NCI-H2171 (cell line): ENCODE data around the gene GGACT.
A peak's percentile ranks its signal among the peaks of the same experiment; 100 is the strongest.

Source experiments
- DNase-seq: peaks from one replicate; lab custom pipeline; 2025; lab: John Stamatoyannopoulos, UW

GGACT gene

DNA sequence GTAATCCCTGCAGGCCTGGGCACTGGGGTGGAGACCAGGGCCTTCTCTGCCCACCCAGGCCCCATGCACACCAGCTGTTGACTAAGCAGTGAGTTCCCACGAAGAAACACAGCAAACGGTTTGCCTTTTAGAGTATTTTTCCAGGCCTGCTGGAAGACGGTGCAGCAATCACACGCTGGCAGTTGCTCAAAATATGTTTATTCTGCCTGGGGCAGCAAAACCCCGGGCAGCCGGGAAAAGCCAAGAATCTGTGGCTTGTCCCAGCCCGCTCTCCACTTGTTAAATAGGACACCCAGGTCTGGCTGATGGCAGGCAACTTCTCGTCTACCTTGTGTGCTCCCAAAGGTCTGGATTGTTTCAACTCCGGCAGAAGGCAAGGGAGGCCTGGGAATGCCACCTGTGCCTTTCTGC, 40.8 kb downstream of the GGACT start:
- DNase-seq, result peak; percentile 70

DNA sequence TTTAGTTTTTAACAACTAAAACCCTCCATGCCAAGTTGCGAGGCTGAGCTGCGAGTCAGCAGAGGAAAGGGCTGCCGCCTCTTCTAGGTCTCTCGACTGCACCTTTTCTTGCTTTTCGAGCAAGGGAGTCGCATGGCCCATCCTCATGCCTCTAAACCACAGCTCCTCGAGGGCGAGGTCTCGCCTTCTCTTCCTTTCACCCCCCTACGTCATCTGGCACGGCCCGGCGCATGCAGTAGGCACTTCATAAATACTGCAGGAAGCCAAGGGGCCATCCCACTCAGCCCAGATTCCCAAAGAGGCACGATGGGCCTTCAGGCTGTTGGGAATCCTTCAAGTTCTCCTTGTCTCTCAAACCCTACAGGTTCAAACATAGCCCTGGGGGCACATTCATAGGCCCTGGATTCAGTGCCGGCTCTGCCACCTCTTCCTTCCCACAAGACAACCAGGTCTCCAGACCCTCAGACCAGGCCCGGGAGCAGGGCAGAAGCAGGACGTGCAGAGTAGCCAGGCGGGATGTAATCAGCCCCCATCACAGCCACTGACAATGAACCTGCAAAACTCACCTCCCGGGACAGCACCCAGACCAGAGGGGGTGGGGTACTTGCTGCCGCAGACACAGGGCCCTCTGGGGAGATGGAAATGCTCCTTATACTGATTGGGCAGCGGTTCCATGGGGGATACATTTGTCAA, 41.7 kb downstream of the GGACT start:
- DNase-seq, result no peak

DNA sequence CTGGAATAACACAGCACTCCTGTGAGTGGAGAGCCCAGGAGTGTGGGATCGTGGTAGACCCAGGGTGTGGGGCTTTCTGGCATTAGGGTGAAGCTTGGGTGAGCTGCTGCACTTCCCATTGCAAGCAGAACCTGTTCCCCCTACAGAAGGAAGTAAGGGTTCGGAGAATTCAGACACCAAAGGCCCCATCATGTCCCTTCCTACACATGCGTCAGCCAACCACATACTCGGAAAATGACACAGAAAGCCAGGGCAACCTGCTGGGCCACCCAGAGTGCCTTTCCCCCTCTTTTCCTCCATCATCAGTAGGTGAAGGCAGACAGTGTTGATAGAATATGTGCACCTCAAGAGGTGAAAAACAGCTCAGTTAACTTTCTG, 42.9 kb downstream of the GGACT start:
- DNase-seq, result no peak

DNA sequence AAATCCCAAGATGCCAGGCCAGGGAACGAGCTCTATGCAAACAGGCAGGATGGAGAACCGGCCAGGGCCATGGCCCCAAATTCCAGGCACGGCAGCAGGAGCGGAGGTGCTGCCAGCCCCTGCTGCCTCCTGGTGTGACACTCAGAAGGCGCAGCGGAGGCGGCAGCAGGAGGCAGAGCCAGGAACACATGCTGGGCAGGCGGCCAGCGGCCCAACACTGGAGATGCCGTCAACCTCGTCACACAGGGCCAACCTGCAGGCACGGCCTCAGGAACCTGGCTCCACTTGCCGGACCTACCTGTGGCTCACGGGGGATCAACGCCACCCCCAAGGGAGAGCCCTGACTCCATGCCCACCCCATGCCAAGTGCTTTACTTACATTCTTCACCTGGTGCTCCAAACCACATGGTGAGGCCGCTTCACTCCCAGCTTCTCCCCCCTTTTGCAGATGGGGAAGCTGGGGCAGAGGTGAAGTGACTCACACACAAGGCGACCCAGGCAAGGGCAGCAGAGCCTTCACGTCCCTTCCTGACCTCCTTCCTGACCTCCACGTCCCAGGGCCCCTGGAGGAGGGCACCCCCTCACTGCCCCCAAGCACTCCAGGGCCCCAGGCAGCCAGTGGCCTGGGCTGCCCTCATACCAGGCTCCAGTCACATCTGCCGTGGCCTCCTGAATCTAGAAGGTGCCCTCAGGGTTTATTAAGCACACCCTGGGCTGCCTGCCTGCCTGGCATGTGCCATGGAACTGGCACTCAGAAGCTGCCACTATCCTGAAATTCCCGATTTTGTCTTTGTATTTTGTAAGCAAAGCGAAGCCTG, 43.5 kb downstream of the GGACT start:
- DNase-seq, result no peak

DNA sequence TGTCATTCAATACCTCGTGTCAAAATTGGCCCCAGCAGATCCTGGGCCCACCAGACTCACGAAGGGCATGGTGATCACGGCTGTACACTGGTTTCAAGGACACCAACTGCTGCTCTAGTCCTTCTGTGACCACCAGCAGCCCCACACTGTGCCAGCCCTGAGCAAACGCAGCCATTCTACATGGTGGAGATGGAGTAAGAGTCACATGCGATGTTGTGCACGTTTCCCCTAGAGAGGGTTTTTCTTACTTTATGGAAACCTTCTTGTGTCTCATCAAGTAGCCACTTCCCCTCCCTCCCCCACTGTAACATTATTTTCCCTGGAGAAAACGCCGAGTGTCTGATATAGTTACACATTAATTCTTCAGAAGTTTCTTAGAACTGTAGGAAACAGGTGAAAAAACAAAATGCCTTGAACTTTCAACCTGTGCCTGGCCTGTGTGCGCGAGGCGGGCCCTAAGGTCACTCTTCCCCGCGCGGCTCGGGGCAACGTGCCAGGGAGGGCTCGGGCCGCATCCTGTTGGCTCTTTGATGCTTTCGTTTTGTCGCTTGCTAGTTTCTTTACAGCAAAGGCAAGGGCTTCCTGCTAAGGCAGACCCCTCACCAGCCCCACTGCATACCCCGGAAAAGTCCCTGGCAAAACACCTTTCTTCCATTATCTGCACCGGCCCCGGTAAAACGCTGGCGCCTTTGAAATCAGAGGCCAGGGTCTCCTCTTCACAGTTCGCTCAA, 44.6 kb downstream of the GGACT start:
- DNase-seq, result no peak

DNA sequence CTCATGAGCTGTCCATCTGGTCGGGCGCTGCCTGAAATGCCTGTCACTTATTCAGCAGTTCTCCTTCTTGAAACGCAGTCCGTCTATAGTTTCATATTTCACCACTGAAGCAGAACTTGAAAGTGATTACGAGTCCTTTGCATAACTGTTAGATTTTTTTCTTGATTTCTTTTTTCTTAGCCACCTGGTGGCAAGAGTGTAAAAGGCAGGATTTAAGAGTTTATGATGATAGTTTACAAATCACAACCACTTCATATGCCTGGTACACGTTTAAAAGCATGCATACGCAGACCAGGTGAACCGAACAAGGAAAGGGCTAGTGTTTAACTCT, 45.8 kb downstream of the GGACT start:
- peak; percentile 64 for DNase-seq

DNA sequence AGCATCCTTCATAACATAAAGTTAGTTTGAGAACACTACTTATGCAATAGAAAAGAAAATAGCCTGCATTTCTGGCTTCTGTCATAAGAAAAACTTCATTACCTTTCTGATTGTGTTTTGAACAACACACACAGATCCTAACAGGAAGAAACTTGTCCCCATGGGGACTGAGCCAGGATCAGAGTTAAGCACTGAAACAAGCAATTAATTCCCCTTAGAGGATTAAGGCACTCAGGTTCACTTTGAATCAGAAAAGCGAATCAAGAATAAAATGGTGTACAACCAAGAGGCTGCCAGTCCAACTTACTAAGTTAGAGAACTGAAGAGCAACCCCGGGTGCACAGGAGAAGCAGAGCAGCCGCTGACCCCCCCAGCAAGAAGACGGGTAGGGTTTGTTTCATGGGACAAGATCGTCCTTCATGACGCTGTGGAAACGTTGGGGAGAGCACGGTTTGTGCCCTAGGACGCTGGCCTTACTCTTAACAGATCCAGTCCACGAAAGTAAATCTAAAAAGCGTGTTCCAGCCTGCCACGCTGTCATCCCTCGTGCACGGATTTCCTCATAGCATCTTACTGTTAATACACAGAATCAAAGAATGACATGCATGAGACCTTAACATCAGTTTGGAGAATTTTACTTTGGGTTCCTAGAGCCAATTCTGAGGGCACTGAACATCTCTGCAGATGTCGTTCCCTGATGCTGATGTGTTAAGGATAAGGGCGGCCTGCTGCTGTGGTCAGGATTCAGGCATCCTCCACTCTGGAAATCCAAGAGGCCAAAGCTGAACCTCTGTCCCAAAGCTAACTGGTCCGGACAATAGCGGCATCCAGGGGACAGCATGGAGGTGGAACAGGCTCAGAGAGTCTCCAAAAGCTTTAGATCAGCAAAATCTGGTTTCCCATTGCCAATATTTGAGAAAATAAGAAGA, 46.4 kb downstream of the GGACT start:
- DNase-seq, result peak; percentile 30

DNA sequence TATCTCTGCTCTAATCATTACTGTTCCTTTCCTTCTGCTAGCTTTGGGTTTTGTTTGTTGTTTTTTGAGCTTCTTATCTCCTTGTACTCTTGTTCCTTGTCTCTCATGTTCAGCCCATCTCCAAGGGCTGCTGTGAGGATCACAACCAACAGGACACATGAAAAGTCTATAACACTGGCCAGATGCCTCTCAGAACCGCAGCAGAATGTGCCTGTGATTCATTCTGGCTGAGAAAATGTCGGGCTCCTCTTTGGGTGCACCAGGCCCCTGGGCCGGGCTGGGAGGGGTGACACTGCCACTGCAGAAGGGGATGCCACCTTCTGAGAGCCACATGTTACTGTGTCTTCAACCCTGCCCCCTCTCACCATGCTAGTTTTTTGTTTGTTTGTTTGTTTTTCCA, 48.0 kb downstream of the GGACT start:
- DNase-seq, result no peak

DNA sequence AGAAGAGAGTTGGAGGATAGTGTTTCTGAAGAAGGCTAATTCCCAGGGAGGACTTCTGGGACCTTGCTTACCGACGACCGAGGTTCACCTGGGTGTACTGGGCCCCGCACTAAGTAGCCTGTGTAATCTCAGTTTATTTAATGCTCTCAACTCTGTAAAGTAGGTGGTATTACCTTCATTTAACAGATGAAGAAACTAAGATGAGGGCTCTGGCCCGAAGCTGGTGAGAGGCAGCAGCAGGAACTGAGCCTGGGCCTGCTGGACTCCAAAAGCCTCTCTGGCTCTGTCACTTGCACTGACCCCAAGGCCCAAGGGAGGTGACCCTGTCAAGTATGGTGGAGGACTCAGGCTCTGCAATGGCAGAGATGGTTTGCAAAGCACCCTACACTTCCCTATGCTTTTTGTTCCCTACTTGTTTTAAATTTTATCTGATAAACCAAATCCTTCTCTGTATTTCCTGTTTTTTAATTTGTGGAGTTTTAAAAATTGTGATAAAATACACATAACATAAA, 50.6 kb downstream of the GGACT start:
- no peak for DNase-seq

DNA sequence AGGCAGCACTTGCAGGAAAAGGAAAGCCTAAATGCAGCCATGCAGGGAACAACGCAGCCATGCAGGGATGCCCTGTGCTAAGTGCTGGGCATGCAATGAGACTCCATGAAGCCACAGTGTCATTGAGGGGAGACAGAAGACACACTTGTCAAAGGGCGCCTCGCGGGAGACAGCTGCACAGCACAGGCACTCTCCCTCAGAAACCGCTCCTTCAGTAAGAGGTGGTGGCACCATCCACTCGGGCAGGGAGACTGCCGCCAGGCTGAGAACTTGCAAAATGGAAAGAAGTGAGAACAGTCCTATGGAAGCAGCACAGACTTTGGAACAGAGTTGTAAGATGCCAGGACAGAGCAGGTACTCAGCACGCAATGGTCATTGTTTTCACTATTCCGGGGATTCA, 51.1 kb downstream of the GGACT start:
- DNase-seq, result no peak

DNA sequence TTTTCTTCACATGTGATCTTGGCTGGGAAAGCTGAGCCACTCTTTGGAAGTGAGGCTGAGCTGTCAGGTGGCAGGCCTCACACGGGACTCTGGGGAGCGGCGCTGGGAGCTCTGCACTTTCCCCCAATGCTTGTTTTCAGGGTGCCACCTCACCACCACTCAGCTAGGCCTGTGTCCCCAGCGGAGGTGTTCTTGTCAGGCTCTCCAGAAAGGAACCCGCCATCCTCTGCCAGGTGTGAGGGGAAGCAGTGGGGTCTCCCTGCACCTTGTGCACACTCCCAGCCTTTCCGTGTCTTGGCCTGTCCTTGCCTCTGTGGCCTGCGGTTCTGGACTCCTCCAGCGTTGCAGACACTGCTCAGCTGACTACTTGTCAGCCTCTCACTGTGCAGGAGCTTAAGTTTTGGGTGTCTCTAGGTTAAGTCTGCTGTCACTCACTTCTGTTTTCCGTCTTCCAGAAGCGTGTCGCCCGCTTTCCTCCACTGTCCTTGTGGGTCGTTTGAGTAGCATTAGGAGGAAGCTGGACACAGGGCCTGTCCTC, 51.9 kb downstream of the GGACT start:
- DNase-seq, result no peak

DNA sequence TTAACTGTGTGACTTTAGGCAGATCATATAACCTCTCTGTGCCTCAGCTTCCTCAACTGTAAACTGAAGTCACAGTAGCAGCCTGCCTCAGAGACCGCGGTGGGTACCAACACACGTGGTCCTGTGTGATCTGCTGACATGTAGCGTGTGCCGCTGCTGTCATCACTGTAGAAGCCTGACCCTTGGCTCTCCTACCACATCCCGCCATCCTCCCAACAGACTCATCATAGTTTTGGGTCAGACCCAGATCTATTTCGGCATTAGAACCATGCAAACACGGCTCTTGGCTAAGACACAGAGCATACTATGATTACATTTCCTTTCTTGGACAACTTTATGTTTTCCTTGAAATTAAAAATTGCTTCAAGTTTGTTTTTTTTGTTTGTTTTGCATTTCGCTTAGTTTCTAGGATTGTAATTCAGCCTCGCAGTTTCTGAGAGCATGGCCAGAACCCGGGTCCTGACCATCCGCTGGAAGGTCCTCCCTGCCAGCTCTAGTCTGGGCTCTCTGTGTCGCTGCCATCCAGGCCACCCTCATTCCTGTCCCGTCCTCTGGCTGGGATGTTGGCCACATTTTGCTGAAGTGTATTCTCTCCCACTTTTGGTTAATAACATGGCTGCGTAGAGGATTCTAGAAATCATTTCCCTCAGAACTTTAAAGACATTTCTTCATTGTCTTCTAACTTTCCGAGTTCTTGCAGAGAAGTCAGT, 53.0 kb downstream of the GGACT start:
- no peak for DNase-seq

DNA sequence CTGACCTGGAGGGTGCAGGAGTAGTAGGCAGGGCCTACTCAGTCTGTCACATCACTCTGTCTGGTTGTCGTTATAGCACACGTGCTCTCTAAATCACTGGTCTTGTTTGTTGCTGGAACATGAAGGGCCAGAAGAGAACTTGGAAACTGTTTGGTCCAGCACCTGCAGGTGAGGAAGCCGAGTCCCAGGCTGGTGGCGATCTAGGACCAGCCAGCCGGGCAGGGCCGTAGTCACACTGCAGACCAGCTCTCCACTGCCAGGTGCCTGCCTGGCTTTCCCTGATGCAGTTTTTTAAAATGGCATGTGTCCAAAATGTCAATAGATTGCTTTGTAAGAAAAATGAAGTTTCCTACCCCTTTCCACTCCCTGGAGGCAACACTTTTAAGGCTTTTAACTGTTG, 53.7 kb downstream of the GGACT start:
- no peak for DNase-seq

DNA sequence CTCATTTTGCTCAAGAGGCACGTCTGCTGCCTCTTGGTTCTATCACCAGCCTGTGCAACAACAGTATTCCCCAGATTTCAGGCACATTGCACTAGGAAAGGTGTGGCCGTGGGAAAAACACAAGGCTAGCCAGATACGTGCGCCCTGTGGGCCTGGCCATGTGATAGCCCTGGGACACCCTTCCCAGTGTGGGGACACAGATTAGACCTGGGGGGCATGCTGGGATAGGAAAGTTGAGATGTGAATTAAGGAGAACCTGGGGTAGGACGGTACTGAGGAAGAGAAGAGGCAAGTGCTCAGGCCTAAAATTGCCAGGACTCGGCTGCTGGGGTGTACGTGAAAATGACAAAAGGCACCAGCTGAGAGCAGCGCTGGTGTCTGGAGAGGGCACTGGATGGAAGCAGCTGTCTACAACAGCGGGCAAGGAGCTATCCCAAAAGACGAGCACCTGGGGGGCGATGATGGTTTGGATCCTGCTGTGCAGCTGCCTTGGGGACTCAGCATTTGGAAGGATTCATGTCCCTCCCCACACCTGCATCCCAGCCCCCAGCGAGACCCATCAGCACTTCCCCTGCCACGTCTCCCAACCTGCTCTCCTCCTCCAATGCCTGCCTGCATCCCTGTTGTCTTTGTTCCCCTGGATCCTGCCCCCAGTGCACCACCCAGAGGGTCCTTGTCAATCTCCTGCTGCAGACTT, 54.3 kb downstream of the GGACT start:
- DNase-seq, result no peak

DNA sequence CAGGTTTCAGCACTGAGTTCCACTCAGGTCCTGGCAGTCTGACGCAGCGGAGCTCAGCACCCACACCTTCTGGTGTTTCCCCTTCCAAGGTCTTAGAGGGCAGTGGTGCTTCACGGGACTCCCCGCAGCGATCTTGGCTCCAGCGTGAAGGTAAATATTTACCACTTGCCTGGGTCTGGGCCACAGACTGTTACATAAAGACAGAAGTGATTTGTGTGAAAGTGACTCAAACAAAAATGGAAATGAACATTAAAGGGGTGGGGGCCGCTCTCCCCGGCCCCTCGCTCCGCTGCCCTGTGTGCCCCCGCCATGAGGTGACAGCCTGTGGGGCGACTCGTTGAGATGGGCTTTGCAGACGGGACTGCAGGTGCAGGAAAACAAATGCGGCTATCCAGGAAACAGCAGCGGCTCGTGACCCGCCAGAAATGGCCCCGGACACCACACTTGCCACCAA, 55.0 kb downstream of the GGACT start:
- DNase-seq, result peak; percentile 45

DNA sequence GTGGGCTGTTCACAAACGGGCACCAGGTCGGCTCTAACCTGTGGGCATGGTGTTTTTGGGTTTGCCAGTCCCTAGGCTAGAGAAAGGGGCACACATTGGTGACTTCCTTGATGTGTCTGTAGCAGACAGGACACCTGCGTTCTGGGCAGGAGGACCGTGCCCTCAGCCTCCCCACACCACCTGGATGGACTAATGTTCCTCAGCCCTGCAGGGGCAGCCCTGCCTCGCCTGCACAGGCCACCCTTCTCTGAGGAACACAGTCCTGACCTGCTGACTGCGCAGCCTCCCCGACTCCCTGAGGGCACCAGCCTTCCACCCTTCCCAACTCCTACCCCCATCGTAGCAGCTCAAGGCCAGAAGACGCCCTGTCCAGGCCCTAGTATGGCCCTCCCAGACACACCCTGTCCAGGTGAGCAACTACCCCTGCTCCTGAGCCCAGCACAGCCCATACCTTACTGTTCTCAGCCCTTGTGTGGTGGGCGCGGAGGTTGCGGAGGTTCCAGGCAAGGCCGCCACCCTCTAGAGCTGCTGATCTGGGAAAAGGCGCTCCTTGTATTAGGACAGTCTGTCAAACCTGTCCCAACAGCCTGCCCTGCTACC, 55.7 kb downstream of the GGACT start:
- DNase-seq, result no peak

DNA sequence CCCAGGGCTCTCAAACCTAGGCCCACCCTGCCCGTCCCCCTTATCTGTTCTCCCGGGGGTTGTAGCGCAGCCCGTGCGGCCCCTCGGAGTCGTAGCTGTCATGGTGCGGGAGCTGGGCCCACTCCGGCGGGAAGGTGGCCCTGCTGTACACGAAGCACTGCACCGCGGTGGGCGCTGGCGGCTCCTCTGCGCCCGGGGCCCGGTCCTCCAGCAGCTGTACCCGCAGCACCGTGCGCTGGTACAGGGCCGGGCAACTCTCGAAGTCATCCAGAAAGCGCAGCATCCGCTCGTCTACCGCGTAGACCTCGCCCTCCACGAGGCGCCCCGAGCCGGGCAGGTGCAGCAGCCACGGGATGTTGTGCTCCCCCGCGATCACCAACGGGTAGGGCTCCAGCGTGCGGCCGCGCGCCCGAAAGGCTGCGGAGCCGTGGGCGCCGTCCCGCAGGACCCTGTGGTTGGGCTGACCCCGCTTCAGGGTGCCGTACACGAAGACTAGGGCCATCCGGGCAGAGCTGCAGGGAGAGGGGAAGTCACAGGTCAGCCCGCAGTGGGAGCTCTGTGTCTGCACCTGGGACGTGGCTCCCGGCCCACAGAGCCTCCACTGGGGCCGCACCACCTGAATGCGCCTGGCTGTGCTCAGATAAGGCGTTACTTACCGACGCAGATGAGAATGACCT, 56.4 kb downstream of the GGACT start:
- DNase-seq, result no peak

DNA sequence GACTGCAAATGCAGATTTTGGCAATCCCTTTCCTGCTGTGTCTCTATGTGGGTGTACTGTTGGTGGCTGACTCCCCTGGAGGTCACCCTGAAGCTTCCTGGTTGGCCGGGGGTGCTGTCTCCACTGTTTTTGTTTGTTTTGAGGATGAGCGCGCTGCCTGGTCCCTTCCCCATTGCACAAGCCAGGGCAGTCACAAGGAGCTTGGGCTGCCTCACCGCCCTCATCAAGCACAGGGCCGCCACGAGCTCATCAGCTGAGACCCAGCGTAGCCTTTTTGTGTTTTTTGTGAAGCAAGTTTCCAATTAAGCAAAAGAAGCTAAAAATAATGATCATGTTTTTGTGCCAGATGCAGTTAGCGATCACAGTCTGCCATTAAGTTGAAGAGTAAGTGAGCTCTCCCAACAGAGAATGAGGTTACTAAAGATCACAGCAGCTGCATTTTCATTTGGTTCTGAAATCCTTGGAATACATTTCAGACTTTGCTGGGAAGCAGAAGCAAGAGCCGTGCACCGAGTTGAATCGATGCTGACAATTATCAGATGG, 57.8 kb downstream of the GGACT start:
- no peak for DNase-seq
